ENCODE data around the gene CRYGB. TPM values are rescaled to one million over a fixed set of nuclear protein-coding genes. Genes with fewer than 3 reads are reported as not detected.

CRYGB gene
- total and polyA plus RNA-seq, 4 donors: not detected

DNA sequence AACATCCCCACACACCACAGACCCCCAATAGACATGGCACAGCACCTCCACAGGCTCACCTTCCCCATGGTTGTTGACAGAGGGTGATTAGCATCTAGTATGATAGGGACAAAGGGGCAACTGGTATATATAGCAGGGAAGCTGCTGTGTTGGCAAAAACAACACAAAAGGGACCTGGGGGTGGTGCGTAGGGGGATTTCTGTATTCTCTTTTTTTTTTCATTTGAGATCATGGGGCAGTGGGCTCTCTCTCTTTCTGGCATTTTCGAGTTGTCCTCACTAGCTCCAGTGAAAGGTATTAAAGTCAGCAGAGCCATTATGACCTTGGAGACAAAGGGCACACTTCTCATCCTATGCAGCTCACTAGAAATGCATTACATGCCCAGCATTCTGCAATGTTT lies 17.5 kb upstream of the CRYGB start, which contains the start of gene CRYGA:
TSS of gene CRYGA (minus strand) at position 101 of the 400 bp plus-strand sequence. CDS start at position 68, 33 bp downstream.
- no peaks in the 10 kb centered on the region for H3K36me3 ChIP-seq (ENCODE audit: control insufficient read depth in 1 of 2, insufficient read depth in 2 of 2, low read length in 1 of 2)
- no peaks in the 10 kb centered on the region for H3K27me3 ChIP-seq (ENCODE audit: control insufficient read depth in 1 of 2, insufficient read depth in 2 of 2, low read length in 1 of 2)
- ATAC-seq (ENCODE audit: low FRiP score) (no peak), DNase-seq (no peak)
- WGBS, 2 donors: 54 to 64% methylated on average over 2 of the region's 2 CpGs
- H3K27ac ChIP-seq (ENCODE audit: low read depth in 1 of 2, low read length in 2 of 2): no peak within 1 kb of the TSS
- intact Hi-C loops (cut with DNase I): no loop called here
- no peak within 1 kb of the TSS for H3K4me3 ChIP-seq (ENCODE audit: low read length in 2 of 2)
- peaks cover 2% of the 10 kb centered on the region for H3K9me3 ChIP-seq (ENCODE audit: control insufficient read depth, low read length)
- H3K4me1 ChIP-seq (ENCODE audit: control insufficient read depth in 1 of 2, insufficient read depth in 2 of 2, low read length in 2 of 2): no peaks in the 10 kb centered on the region

DNA sequence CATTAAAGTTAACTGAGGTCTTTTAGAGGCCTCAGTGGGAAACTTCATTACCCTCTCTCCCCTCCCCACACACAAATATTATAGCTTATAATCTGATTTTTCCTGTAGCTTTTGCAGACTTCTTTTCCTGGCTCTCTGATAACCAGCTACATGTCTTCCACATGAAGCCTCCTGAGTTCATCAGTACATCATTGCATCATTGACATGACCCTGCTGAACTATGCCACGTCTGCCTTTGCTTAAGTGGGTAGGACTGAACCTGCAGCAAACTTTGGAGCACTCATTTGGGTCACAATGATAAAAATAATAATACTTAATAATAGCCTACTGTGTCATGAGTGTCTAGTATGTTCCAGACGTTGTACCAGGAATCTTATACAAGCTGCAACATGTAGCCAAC lies 10.5 kb upstream of the CRYGB start:
- no peaks in the 10 kb centered on the region for H3K36me3 ChIP-seq (ENCODE audit: control insufficient read depth in 1 of 2, insufficient read depth in 2 of 2, low read length in 1 of 2)
- intact Hi-C loops (cut with DNase I): no loop called here
- H3K4me3 ChIP-seq (ENCODE audit: low read length in 2 of 2): no peak overlapping the region
- H3K27me3 ChIP-seq (ENCODE audit: control insufficient read depth in 1 of 2, insufficient read depth in 2 of 2, low read length in 1 of 2): no peaks in the 10 kb centered on the region
- no peak for DNase-seq
- no peak for ATAC-seq (ENCODE audit: low FRiP score)
- no peak overlapping the region for H3K27ac ChIP-seq (ENCODE audit: low read depth in 1 of 2, low read length in 2 of 2)
- 63 to 69% methylated on average over 2 of the region's 2 CpGs for WGBS, 2 donors
- no peaks in the 10 kb centered on the region for H3K4me1 ChIP-seq (ENCODE audit: control insufficient read depth in 1 of 2, insufficient read depth in 2 of 2, low read length in 2 of 2)
- no peaks in the 10 kb centered on the region for H3K9me3 ChIP-seq (ENCODE audit: control insufficient read depth, low read length)

- ATAC-seq (ENCODE audit: low FRiP score) (no peak), DNase-seq (no peak)
- no peaks in the 10 kb centered on the region for H3K9me3 ChIP-seq (ENCODE audit: control insufficient read depth, low read length)
- H3K36me3 ChIP-seq (ENCODE audit: control insufficient read depth in 1 of 2, insufficient read depth in 2 of 2, low read length in 1 of 2): no peaks in the 10 kb centered on the region
- no peaks in the 10 kb centered on the region for H3K27me3 ChIP-seq (ENCODE audit: control insufficient read depth in 1 of 2, insufficient read depth in 2 of 2, low read length in 1 of 2)
- H3K4me3 ChIP-seq (ENCODE audit: low read length in 2 of 2): no peak overlapping the region
- H3K4me1 ChIP-seq (ENCODE audit: control insufficient read depth in 1 of 2, insufficient read depth in 2 of 2, low read length in 2 of 2): no peaks in the 10 kb centered on the region
- intact Hi-C loops (cut with DNase I): no loop called here
- H3K27ac ChIP-seq (ENCODE audit: low read depth in 1 of 2, low read length in 2 of 2): no peak overlapping the region
These were observed 7.2 kb upstream of the CRYGB start for GRCh38 chr2:208153156-208153555.

DNA sequence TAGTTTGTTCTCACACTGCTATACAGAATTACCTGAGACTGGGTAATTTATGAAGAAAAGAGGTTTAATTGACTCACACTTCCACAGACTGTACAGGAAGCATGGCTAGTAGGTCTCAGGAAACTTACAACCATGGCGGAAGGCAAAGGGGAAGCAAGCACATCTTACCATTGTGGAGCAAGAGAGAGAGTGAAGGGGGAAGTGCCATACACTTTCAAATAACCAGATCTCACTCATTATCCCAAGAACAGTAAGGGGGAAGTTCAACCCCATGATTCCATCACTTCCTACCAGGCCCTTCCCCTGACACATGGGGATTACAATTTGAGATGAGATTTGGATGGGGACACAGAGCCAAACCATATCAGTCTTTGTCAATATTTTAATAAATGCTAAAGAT lies 5.0 kb upstream of the CRYGB start:
- H3K36me3 ChIP-seq (ENCODE audit: control insufficient read depth in 1 of 2, insufficient read depth in 2 of 2, low read length in 1 of 2): no peaks in the 10 kb centered on the region
- H3K27me3 ChIP-seq (ENCODE audit: control insufficient read depth in 1 of 2, insufficient read depth in 2 of 2, low read length in 1 of 2): no peaks in the 10 kb centered on the region
- H3K4me1 ChIP-seq (ENCODE audit: control insufficient read depth in 1 of 2, insufficient read depth in 2 of 2, low read length in 2 of 2): no peaks in the 10 kb centered on the region
- no peak overlapping the region for H3K27ac ChIP-seq (ENCODE audit: low read depth in 1 of 2, low read length in 2 of 2)
- H3K9me3 ChIP-seq (ENCODE audit: control insufficient read depth, low read length): no peaks in the 10 kb centered on the region
- DNase-seq: no peak
- no peak overlapping the region for H3K4me3 ChIP-seq (ENCODE audit: low read length in 2 of 2)
- 93 to 100% methylated on average over 1 of the region's 1 CpG for WGBS, 2 donors
- no peak for ATAC-seq (ENCODE audit: low FRiP score)
- intact Hi-C loops (cut with DNase I): no loop called here

- Histone ChIP-seq H3K27ac (ENCODE audit: low read depth in 1 of 2, low read length in 2 of 2) (no peak overlapping the region), H3K4me1 (ENCODE audit: control insufficient read depth in 1 of 2, insufficient read depth in 2 of 2, low read length in 2 of 2) (no peaks in the 10 kb centered on the region), H3K4me3 (ENCODE audit: low read length in 2 of 2) (no peak overlapping the region), H3K9me3 (ENCODE audit: control insufficient read depth, low read length) (no peaks in the 10 kb centered on the region), H3K27me3 (ENCODE audit: control insufficient read depth in 1 of 2, insufficient read depth in 2 of 2, low read length in 1 of 2) (no peaks in the 10 kb centered on the region), H3K36me3 (ENCODE audit: control insufficient read depth in 1 of 2, insufficient read depth in 2 of 2, low read length in 1 of 2) (no peaks in the 10 kb centered on the region)
- ATAC-seq (ENCODE audit: low FRiP score) (no peak), DNase-seq (no peak)
- intact Hi-C loops (cut with DNase I): no loop called here
These were observed 4.1 kb upstream of the CRYGB start for GRCh38 chr2:208150094-208150493.

GRCh38 chr2:208148803-208149202 lies 2.8 kb upstream of the CRYGB start:
- Histone ChIP-seq H3K27ac (ENCODE audit: low read depth in 1 of 2, low read length in 2 of 2) (no peak overlapping the region), H3K9me3 (ENCODE audit: control insufficient read depth, low read length) (no peaks in the 10 kb centered on the region), H3K36me3 (ENCODE audit: control insufficient read depth in 1 of 2, insufficient read depth in 2 of 2, low read length in 1 of 2) (no peaks in the 10 kb centered on the region), H3K4me3 (ENCODE audit: low read length in 2 of 2) (no peak overlapping the region), H3K4me1 (ENCODE audit: control insufficient read depth in 1 of 2, insufficient read depth in 2 of 2, low read length in 2 of 2) (no peaks in the 10 kb centered on the region), H3K27me3 (ENCODE audit: control insufficient read depth in 1 of 2, insufficient read depth in 2 of 2, low read length in 1 of 2) (no peaks in the 10 kb centered on the region)
- no peak for ATAC-seq (ENCODE audit: low FRiP score)
- DNase-seq: no peak
- intact Hi-C loops (cut with DNase I): no loop called here
- 62 to 65% methylated on average over 2 of the region's 2 CpGs for WGBS, 2 donors

- no peak overlapping the region for H3K27ac ChIP-seq (ENCODE audit: low read depth in 1 of 2, low read length in 2 of 2)
- H3K4me1 ChIP-seq (ENCODE audit: control insufficient read depth in 1 of 2, insufficient read depth in 2 of 2, low read length in 2 of 2): no peaks in the 10 kb centered on the region
- ATAC-seq (ENCODE audit: low FRiP score) (no peak), DNase-seq (no peak)
- no peaks in the 10 kb centered on the region for H3K9me3 ChIP-seq (ENCODE audit: control insufficient read depth, low read length)
- H3K27me3 ChIP-seq (ENCODE audit: control insufficient read depth in 1 of 2, insufficient read depth in 2 of 2, low read length in 1 of 2): no peaks in the 10 kb centered on the region
- intact Hi-C loops (cut with DNase I): no loop called here
- no peak overlapping the region for H3K4me3 ChIP-seq (ENCODE audit: low read length in 2 of 2)
- WGBS, 2 donors: 47 to 70% methylated on average over 3 of the region's 3 CpGs
- H3K36me3 ChIP-seq (ENCODE audit: control insufficient read depth in 1 of 2, insufficient read depth in 2 of 2, low read length in 1 of 2): no peaks in the 10 kb centered on the region
These were observed 1.8 kb upstream of the CRYGB start for GRCh38 chr2:208147759-208148158.

DNA sequence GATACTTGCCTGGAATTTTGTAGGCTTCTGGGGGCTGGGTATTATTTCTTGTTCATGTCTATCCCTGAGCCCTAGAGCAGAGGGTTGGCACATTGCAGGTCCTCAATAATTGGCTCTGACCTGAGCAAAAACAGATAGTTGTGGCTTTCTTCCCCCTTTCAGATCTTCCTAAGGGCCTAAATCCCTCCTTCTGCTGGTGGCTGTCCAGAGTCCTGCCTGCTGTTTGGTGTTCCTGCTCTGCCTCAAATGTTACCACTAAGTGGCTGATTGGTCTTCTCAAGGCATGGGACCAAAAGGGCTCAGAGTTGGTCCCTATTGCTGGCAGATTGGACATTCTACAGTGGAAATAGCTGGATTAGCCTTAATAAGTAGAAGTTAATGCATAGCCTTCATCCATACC lies 1.1 kb upstream of the CRYGB start:
- H3K4me1 ChIP-seq (ENCODE audit: control insufficient read depth in 1 of 2, insufficient read depth in 2 of 2, low read length in 2 of 2): no peaks in the 10 kb centered on the region
- H3K27me3 ChIP-seq (ENCODE audit: control insufficient read depth in 1 of 2, insufficient read depth in 2 of 2, low read length in 1 of 2): no peaks in the 10 kb centered on the region
- no peaks in the 10 kb centered on the region for H3K36me3 ChIP-seq (ENCODE audit: control insufficient read depth in 1 of 2, insufficient read depth in 2 of 2, low read length in 1 of 2)
- intact Hi-C loops (cut with DNase I): no loop called here
- ATAC-seq (ENCODE audit: low FRiP score) (no peak), DNase-seq (no peak)
- H3K4me3 ChIP-seq (ENCODE audit: low read length in 2 of 2): no peak overlapping the region
- no peaks in the 10 kb centered on the region for H3K9me3 ChIP-seq (ENCODE audit: control insufficient read depth, low read length)
- H3K27ac ChIP-seq (ENCODE audit: low read depth in 1 of 2, low read length in 2 of 2): no peak overlapping the region

DNA sequence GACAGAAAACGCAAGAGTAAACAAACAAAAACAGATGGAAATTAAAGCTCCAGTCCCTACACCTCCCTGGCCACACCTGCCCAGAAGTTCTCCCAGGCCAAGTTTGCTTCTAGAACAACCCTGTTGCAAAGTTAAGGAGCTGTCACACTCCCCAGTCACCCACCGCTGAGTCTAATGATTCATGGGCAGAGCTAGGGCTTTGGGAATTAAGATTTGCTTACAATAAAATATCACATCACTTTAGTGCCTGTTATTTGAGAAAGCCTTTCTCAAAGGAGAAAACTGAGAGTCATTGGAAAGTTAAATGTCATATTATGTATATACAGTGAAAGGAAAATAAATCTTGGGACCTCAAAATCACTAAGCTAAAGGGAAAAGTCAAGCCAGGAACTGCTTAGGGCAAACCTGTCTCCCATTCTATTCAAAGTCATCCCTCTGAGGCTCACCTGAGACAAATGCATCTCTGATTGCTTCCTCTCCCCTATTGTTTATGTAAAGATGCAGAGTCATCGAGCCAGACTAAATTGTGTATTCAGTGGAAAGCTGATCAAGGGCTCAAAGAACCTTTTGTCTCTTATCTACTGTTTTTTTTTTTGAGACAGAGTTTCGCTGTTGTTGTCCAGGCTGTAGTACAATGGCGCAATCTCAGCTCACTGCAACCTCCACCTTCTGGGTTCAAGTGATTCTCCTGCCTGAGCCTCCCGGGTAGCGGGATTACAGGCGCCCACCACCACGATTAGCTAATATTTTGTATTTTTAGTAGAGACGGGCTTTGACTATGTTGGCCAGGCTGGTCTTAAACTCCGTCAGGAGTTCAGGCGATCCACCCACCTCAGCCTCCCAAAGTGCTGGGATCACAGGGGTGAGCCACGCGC lies 2.8 kb downstream of the CRYGB start:
- H3K27me3 ChIP-seq (ENCODE audit: control insufficient read depth in 1 of 2, insufficient read depth in 2 of 2, low read length in 1 of 2): no peaks in the 10 kb centered on the region
- DNase-seq (no peak), ATAC-seq (ENCODE audit: low FRiP score) (no peak)
- no peaks in the 10 kb centered on the region for H3K36me3 ChIP-seq (ENCODE audit: control insufficient read depth in 1 of 2, insufficient read depth in 2 of 2, low read length in 1 of 2)
- no peak overlapping the region for H3K27ac ChIP-seq (ENCODE audit: low read depth in 1 of 2, low read length in 2 of 2)
- H3K9me3 ChIP-seq (ENCODE audit: control insufficient read depth, low read length): no peaks in the 10 kb centered on the region
- H3K4me3 ChIP-seq (ENCODE audit: low read length in 2 of 2): no peak overlapping the region
- intact Hi-C loops (cut with DNase I): no loop called here
- 53 to 56% methylated on average over 11 to 12 of the region's 14 CpGs for WGBS, 2 donors
- H3K4me1 ChIP-seq (ENCODE audit: control insufficient read depth in 1 of 2, insufficient read depth in 2 of 2, low read length in 2 of 2): no peaks in the 10 kb centered on the region
